Sigmoid colon (tissue), 4 donors: Measurements from ENCODE around the gene GPR148.

ENCODE experiments used
- POLR2AphosphoS5 ChIP-seq, 4 donors: sonication (generic); formaldehyde crosslinking; IDR thresholded peaks; one replicate each; pipeline ENCODE4 v1.6.1; 2017; ENCODE audit warnings: antibody characterized with exemption in 4 of 4
- TF ChIP-seq, protein P1 (sequence below), 4 experiments: fragments of 450-650 bp in 3 of 4; fragments of 200-600 bp in 1 of 4; IDR thresholded peaks; one replicate each; pipeline ENCODE4 v1.5.1; 2016 to 2019; ENCODE audit warnings: antibody characterized with exemption in 4 of 4, mild to moderate bottlenecking in 3 of 4, moderate library complexity in 2 of 4

DNA sequence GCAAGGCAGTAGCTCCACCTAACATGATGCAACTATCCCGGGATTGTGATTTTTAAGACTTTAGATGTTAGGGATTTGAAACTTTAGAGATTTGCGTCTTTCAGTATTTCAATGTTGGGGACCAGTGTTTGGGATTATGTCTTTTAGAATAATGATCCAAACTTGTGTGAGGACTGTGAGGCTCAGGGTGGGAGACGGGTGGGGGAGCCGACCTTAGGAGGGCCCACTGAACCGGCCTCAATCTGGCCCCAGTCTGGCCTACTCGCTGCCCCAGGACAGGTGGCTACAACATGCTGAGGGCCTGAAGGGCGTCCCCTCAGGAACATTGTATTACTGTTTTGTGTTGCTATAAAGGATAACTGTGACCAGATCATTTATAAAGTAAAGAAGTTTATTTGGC is 37.2 kb downstream of the GPR148 start:
- TF ChIP-seq, protein P1, sequence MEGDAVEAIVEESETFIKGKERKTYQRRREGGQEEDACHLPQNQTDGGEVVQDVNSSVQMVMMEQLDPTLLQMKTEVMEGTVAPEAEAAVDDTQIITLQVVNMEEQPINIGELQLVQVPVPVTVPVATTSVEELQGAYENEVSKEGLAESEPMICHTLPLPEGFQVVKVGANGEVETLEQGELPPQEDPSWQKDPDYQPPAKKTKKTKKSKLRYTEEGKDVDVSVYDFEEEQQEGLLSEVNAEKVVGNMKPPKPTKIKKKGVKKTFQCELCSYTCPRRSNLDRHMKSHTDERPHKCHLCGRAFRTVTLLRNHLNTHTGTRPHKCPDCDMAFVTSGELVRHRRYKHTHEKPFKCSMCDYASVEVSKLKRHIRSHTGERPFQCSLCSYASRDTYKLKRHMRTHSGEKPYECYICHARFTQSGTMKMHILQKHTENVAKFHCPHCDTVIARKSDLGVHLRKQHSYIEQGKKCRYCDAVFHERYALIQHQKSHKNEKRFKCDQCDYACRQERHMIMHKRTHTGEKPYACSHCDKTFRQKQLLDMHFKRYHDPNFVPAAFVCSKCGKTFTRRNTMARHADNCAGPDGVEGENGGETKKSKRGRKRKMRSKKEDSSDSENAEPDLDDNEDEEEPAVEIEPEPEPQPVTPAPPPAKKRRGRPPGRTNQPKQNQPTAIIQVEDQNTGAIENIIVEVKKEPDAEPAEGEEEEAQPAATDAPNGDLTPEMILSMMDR (IDR thresholded peaks at IDR 0.05) = no peak
- TF ChIP-seq POLR2AphosphoS5 (IDR thresholded peaks at IDR 0.05) = no peak
